Adrenal gland (tissue), 12 donors: Measurements from ENCODE around the gene LGALSL. TPM values are rescaled to one million over a fixed set of nuclear protein-coding genes. Genes with fewer than 3 reads are reported as not detected.

ENCODE experiments used
- DNase-seq, 7 donors: peaks; one replicate each; pipeline ENCODE4 v3.0.0-alpha.2; 2019 to 2020
- H3K27ac ChIP-seq, 5 donors: fragments of 200-600 bp; sonication (generic) in 4 of 5; 1 replicate in 3 of 5; 2 replicates in 2 of 5; pipeline versions ENCODE4 v1.5.1 to v1.8.0; 2016 to 2020; ENCODE audit warnings: mild to moderate bottlenecking in 1 of 5
- H3K27me3 ChIP-seq: fragments of 200-600 bp; 2 replicates; pipeline ENCODE4 v1.8.0; 2021
- H3K36me3 ChIP-seq, 2 donors: fragments of 200-600 bp; replicated peaks in 1 of 2; 1 replicate in 1 of 2; 2 replicates in 1 of 2; pipeline versions ENCODE4 v1.5.1 to v1.8.0; 2018 to 2022
- H3K4me1 ChIP-seq, 2 donors: fragments of 200-600 bp; replicated peaks in 1 of 2; 1 replicate in 1 of 2; 2 replicates in 1 of 2; pipeline versions ENCODE4 v1.5.1 to v1.8.0; 2018 to 2021
- H3K4me3 ChIP-seq, 4 donors: fragments of 200-600 bp; sonication (generic) in 3 of 4; one replicate each; pipeline ENCODE4 v1.5.1; 2016 to 2018
- H3K9me3 ChIP-seq, 3 donors: fragments of 200-600 bp; sonication (generic) in 1 of 3; replicated peaks in 1 of 3; 1 replicate in 2 of 3; 2 replicates in 1 of 3; pipeline versions ENCODE4 v1.5.1 to v1.8.0; 2016 to 2021
- CTCF ChIP-seq, 6 experiments: fragments of 450-650 bp in 4 of 6; fragments of 200-600 bp in 2 of 6; sonication (generic) in 1 of 6; IDR thresholded peaks; 1 replicate in 5 of 6; 2 replicates in 1 of 6; pipeline versions ENCODE4 v1.5.1 to v1.8.0; 2016 to 2021; ENCODE audit warnings: antibody characterized with exemption in 6 of 6, mild to moderate bottlenecking in 2 of 6, moderate library complexity in 1 of 6
- POLR2A ChIP-seq, 2 donors: fragments of 450-650 bp; IDR thresholded peaks; one replicate each; pipeline ENCODE4 v1.6.1; 2017; ENCODE audit warnings: antibody characterized with exemption in 2 of 2, mild to moderate bottlenecking in 2 of 2, moderate library complexity in 1 of 2
- WGBS, 4 donors: extraction: QIAGEN DNeasy Blood & Tissue Kit in 2 of 4; methylation state at CpG; one replicate each; pipeline versions ENCODE4 v1.1.5 to v1.1.7; 2013 to 2017; 5-methylcytosine and 5-hydroxymethylcytosine counted together
- intact Hi-C, 2 donors: fragments of 100-400 bp; cut with DNase I; formaldehyde crosslinking; loops; one replicate each; pipeline versions ENCODE4 v1.14.1 to v1.15.0; 2022 to 2023
- polyA plus RNA-seq, 3 donors: library from polyadenylated mRNA; stranded (reverse); fragments of 200-250 nt in 2 of 3; fragments of 350-450 nt in 1 of 3; fragmentation: Illumina TruSeq in 1 of 3; extraction: RNeasy Lipid Tissue Mini Kit (QIAGEN cat#74804) in 1 of 3; gene quantifications; one replicate each; pipeline ENCODE4 v1.2.3, GENCODE V29; 2013 to 2014
- total RNA-seq, 9 donors: library from RNA; depleted of rRNA in 4 of 9; stranded (reverse); fragments of >200 nt in 4 of 9; fragments of 120-200 nt in 1 of 9; fragmentation: NEBNext Ultra II Directional in 1 of 9; extraction: Animal tissue kit (Norgen Biotek cat#: 25700) in 1 of 9; gene quantifications; one replicate each; pipeline versions ENCODE4 v1.1.0 to v1.2.4, GENCODE V29; 2013 to 2023
- donor health status: healthy with polysubstance abuse.
- donor health status: Bipolar disorder and iron deficiency.
- donor health status: DM: yes; HTN: yes; CAD: no.
- donor health status: DM: no; HTN: no; CAD: no.
- donor health status: DM: no; HTN: no; CAD: no.
- donor health status: DM: yes; HTN: yes; CAD: no.

Gene LGALSL
- total and polyA plus RNA-seq, 12 donors = 13.4 to 79.5 (median 31.3) TPM

- no peaks in the 10 kb centered on the region for H3K27me3 ChIP-seq
- H3K4me3 ChIP-seq = no peak overlapping the region
- intact Hi-C loops = no loop called here
- WGBS, 4 donors = 90 to 94% (median 92%) methylated on average over 5 of the region's 5 CpGs
- H3K27ac ChIP-seq = no peak overlapping the region
- H3K9me3 ChIP-seq = no peaks in the 10 kb centered on the region
- peaks cover 0 to 6% of the 10 kb centered on the region in 2 donors for H3K4me1 ChIP-seq
- TF ChIP-seq CTCF (IDR thresholded peaks at IDR 0.05) (no peak), POLR2A (IDR thresholded peaks at IDR 0.05) (no peak)
- DNase-seq = no peak
- no peaks in the 10 kb centered on the region for H3K36me3 ChIP-seq
These were observed 27.7 kb downstream of the LGALSL start for GRCh38 chr2:64481665-64482064.

GRCh38 chr2:64482243-64482642 lies 28.3 kb downstream of the LGALSL start:
- no peaks in the 10 kb centered on the region for H3K27me3 ChIP-seq
- no peaks in the 10 kb centered on the region for H3K9me3 ChIP-seq
- H3K4me1 ChIP-seq = peaks cover 0 to 6% of the 10 kb centered on the region in 2 donors
- H3K4me3 ChIP-seq = no peak overlapping the region
- 92 to 100% (median 98%) methylated on average over 1 of the region's 1 CpG for WGBS, 4 donors
- no peak for TF ChIP-seq CTCF (IDR thresholded peaks at IDR 0.05)
- no peak for TF ChIP-seq POLR2A (IDR thresholded peaks at IDR 0.05)
- intact Hi-C loops = no loop called here
- DNase-seq = no peak
- no peaks in the 10 kb centered on the region for H3K36me3 ChIP-seq
- peak overlapping the region in 3 of 5 donors; percentile 24 to 72 (median 63) for H3K27ac ChIP-seq

- no peak for TF ChIP-seq CTCF (IDR thresholded peaks at IDR 0.05)
- TF ChIP-seq POLR2A (IDR thresholded peaks at IDR 0.05) = peak in 1 of 2 donors; percentile 18
- Histone ChIP-seq H3K4me3 (no peak overlapping the region), H3K27ac (peak overlapping the region in 3 of 5 donors; percentile 24 to 72 (median 63)), H3K4me1 (peaks cover 0 to 6% of the 10 kb centered on the region in 2 donors), H3K9me3 (no peaks in the 10 kb centered on the region), H3K36me3 (no peaks in the 10 kb centered on the region), H3K27me3 (no peaks in the 10 kb centered on the region)
- intact Hi-C loops = no loop called here
- peak; percentile 61 to 89 (median 87) for DNase-seq
- WGBS, 4 donors = 26 to 45% (median 32%) methylated on average over 5 of the region's 5 CpGs
These were observed 29.0 kb downstream of the LGALSL start for GRCh38 chr2:64482765-64483504.

- Histone ChIP-seq H3K4me3 (no peak overlapping the region), H3K4me1 (peaks cover 0 to 11% of the 10 kb centered on the region in 2 donors), H3K9me3 (no peaks in the 10 kb centered on the region), H3K27ac (no peak overlapping the region), H3K36me3 (no peaks in the 10 kb centered on the region), H3K27me3 (no peaks in the 10 kb centered on the region)
- no peak for DNase-seq
- WGBS, 4 donors = 59 to 81% (median 67%) methylated on average over 4 of the region's 4 CpGs
- TF ChIP-seq POLR2A (IDR thresholded peaks at IDR 0.05) (no peak), CTCF (IDR thresholded peaks at IDR 0.05) (no peak)
- intact Hi-C loops = no loop called here
These were observed 31.4 kb downstream of the LGALSL start for GRCh38 chr2:64485331-64485730.
